A549 (cell line): ENCODE measurements around the gene SH3BGR. TPM values are rescaled to one million over a fixed set of nuclear protein-coding genes. Genes with fewer than 3 reads are reported as not detected.

Experiments
- ATAC-seq, 2 experiments: fragments of 200-7000 bp in 1 of 2; fragments of >200 bp in 1 of 2; cut with Nextera tagmentation in 1 of 2; cut with Tn5 transposase in 1 of 2; 3 replicates each; pipeline versions ENCODE4 v1.8.0 to v1.9.1; 2018 to 2020; ENCODE audit warnings: mild to moderate bottlenecking in 1 of 2, moderate library complexity in 1 of 2
- CTCF ChIA-PET: fragments of 300-600 bp; sonication (Branson Sonifier 250); formaldehyde crosslinking; extraction: SDS; loops from one replicate; lab custom pipeline; 2021; ENCODE audit warnings: antibody characterized with exemption, inconsistent platforms; lab: Yijun Ruan, JAX
- POLR2A ChIA-PET: fragments of 350-600 bp; formaldehyde crosslinking; extraction: SDS; loops from one replicate; lab custom pipeline; 2021; ENCODE audit warnings: antibody characterized with exemption, inconsistent platforms; lab: Yijun Ruan, JAX
- DNase-seq, 2 experiments: peaks; one replicate each; pipeline versions ENCODE4 v3.0.0 to v3.0.0-alpha.2; 2011 to 2016; ENCODE audit warnings: low read depth in 1 of 2, low spot score in 1 of 2
- FAIRE-seq: peaks from 2 replicates; lab custom pipeline; 2011; peaks lifted over from hg19 to GRCh38; lab: Jason Lieb, UNC
- H3K27ac ChIP-seq, 2 experiments: fragments of >200 bp; sonication (Bioruptor Twin); formaldehyde crosslinking; 3 replicates each; pipeline ENCODE4 v1.5.1; 2016 to 2017
- H3K4me1 ChIP-seq: fragments of >200 bp; sonication (Bioruptor Twin); formaldehyde crosslinking; 3 replicates; pipeline ENCODE4 v1.6.1; 2016
- H3K4me2 ChIP-seq: fragments of >200 bp; sonication (Bioruptor Twin); formaldehyde crosslinking; 3 replicates; pipeline ENCODE4 v1.6.1; 2016
- H3K4me3 ChIP-seq: fragments of >200 bp; sonication (Bioruptor Twin); formaldehyde crosslinking; 3 replicates; pipeline ENCODE4 v1.5.1; 2016
- H3K9me3 ChIP-seq: fragments of >200 bp; sonication (Bioruptor Twin); formaldehyde crosslinking; 3 replicates; pipeline ENCODE4 v1.6.1; 2016
- BCL3 ChIP-seq: fragments of >200 bp; sonication (Bioruptor Twin); formaldehyde crosslinking; IDR thresholded peaks from 3 replicates; pipeline ENCODE4 v1.6.1; 2016
- CBX2 ChIP-seq: fragments of 200-600 bp; sonication (generic); IDR thresholded peaks from 2 replicates; pipeline ENCODE4 v1.6.1; 2016; ENCODE audit warnings: low read depth, mild to moderate bottlenecking, borderline replicate concordance
- CBX8 ChIP-seq: fragments of 200-600 bp; sonication (generic); IDR thresholded peaks from 2 replicates; pipeline ENCODE4 v1.6.1; 2016
- CEBPB ChIP-seq, 2 experiments: fragments of >200 bp in 1 of 2; sonication (Bioruptor Twin) in 1 of 2; formaldehyde crosslinking in 1 of 2; IDR thresholded peaks; 2 replicates each; pipeline ENCODE4 v1.6.1; 2012 to 2016
- CHD2 ChIP-seq: fragments of 150-350 bp; IDR thresholded peaks from 2 replicates; pipeline ENCODE4 v1.6.1; 2014; ENCODE audit warnings: low read length; ENCODE audit not compliant: partially characterized antibody
- E2F6 ChIP-seq: IDR thresholded peaks from 2 replicates; pipeline ENCODE4 v1.6.1; 2012; ENCODE audit warnings: low read depth, borderline replicate concordance
- EHF ChIP-seq: fragments of 250-450 bp; sonication (Bioruptor Pico); IDR thresholded peaks from 2 replicates; pipeline ENCODE4 v1.5.0; 2020; ENCODE audit warnings: mild to moderate bottlenecking
- EP300 ChIP-seq, 2 experiments: fragments of >200 bp; sonication (Bioruptor Twin); formaldehyde crosslinking; IDR thresholded peaks; 2 replicates in 1 of 2; 3 replicates in 1 of 2; pipeline ENCODE4 v1.6.1; 2016 to 2017
- ESRRA ChIP-seq: fragments of 150-350 bp; IDR thresholded peaks from 2 replicates; pipeline ENCODE4 v1.6.1; 2014; ENCODE audit warnings: mild to moderate bottlenecking, low read length, borderline replicate concordance
- HOXA7 ChIP-seq: fragments of 250-450 bp; sonication (Bioruptor Pico); IDR thresholded peaks from 2 replicates; pipeline ENCODE4 v1.5.0; 2020; ENCODE audit warnings: mild to moderate bottlenecking, moderate library complexity
- HOXB5 ChIP-seq: fragments of 250-450 bp; sonication (Bioruptor Pico); IDR thresholded peaks from 2 replicates; pipeline ENCODE4 v1.5.0; 2020; ENCODE audit warnings: mild to moderate bottlenecking, moderate library complexity
- JUN ChIP-seq, 2 experiments: fragments of >200 bp; sonication (Bioruptor Twin); formaldehyde crosslinking; IDR thresholded peaks; 2 replicates in 1 of 2; 3 replicates in 1 of 2; pipeline ENCODE4 v1.6.1; 2016 to 2017
- PBX3 ChIP-seq: IDR thresholded peaks from 2 replicates; pipeline ENCODE4 v1.6.1; 2012
- POLR2AphosphoS2 ChIP-seq: conservative IDR thresholded peaks from 2 replicates; pipeline ENCODE4 v1.6.1; 2012; ENCODE audit warnings: low read length, improper control_type of control experiment, inconsistent platforms
- RARB ChIP-seq: fragments of 250-450 bp; sonication (Bioruptor Pico); IDR thresholded peaks from 2 replicates; pipeline ENCODE4 v1.8.0; 2021; ENCODE audit warnings: mild to moderate bottlenecking, moderate library complexity
- RFX5 ChIP-seq: fragments of 450-650 bp; IDR thresholded peaks from 2 replicates; pipeline ENCODE4 v1.7.1; 2014; ENCODE audit warnings: antibody characterized with exemption, mild to moderate bottlenecking, moderate library complexity
- SMC3 ChIP-seq: fragments of >200 bp; sonication (Bioruptor Twin); formaldehyde crosslinking; IDR thresholded peaks from 3 replicates; pipeline ENCODE4 v1.6.1; 2018; ENCODE audit warnings: inconsistent platforms
- SREBF2 ChIP-seq: fragments of 450-650 bp; IDR thresholded peaks from 2 replicates; pipeline ENCODE4 v1.6.1; 2014; ENCODE audit warnings: mild to moderate bottlenecking, moderate library complexity
- TP53 ChIP-seq: fragments of 250-450 bp; sonication (Bioruptor Pico); IDR thresholded peaks from 2 replicates; pipeline ENCODE4 v1.5.0; 2021; ENCODE audit warnings: mild to moderate bottlenecking, moderate library complexity
- ZC3H11A ChIP-seq: fragments of 450-650 bp; IDR thresholded peaks from 2 replicates; pipeline ENCODE4 v1.6.1; 2014; ENCODE audit warnings: antibody characterized with exemption, mild to moderate bottlenecking
- WGBS: methylation state at CpG from one replicate; pipeline ENCODE4 v1.1.6; 2017; ENCODE audit errors: missing lambda C conversion rate; 5-methylcytosine and 5-hydroxymethylcytosine counted together
- polyA plus RNA-seq, 4 experiments: library from polyadenylated mRNA; depleted of rRNA in 3 of 4; stranded (reverse); fragments of >200 nt; fragmentation: RNase III in 1 of 4; extraction: RNeasy Plus Mini Kit Qiagen cat#74134 plus additional on column Dnase treatment in 1 of 4; gene quantifications; 2 replicates in 3 of 4; 3 replicates in 1 of 4; pipeline ENCODE4 v1.2.3, GENCODE V29; 2011 to 2017
- TF ChIP-seq, protein P1 (sequence below): fragments of 450-650 bp; IDR thresholded peaks from 2 replicates; pipeline ENCODE4 v1.6.1; 2014; ENCODE audit warnings: antibody characterized with exemption
- TF ChIP-seq, protein P2 (sequence below): fragments of 150-350 bp; IDR thresholded peaks from 2 replicates; pipeline ENCODE4 v1.6.1; 2014; ENCODE audit warnings: low read depth, mild to moderate bottlenecking, low read length

SH3BGR gene
- polyA plus RNA-seq, 2 of the 4 experiments (the other 2 are of a cell fraction), result 1.0 to 3.0 TPM

DNA sequence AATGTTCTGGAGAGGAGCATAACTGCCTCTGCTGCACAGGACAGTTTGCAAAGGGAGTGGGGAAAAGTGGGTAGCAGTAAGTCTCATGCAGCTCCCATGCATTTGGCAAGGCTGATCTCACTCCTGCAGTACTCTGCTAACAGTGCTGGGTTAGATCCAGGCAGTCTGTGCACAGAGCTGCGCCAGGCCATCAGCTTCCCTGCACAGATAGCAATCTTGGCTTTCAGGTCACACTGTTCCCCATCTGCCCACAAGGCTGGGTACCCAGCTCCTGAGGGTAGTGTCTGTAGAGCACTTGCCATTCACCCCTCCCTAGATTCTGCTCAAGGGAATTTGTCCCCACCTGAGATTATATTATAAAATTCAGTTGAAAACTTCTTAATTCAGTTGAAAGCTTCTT is 72.1 kb downstream of the SH3BGR start:
- ChIA-PET CTCF (interaction anchor here (0.6 to 2.4 kb wide), 7 partner anchors 9 to 343 kb away, joined by 3 to 7 read pairs (median 3); no protein-coding TSS in a partner anchor), POLR2A (no interaction called here)
- TF ChIP-seq EP300 (IDR thresholded peaks at IDR 0.05) (no peak), CHD2 (no peak), CBX8 (no peak), HOXA7 (no peak), EHF (CRISPR knock-in tag) (no peak), ZC3H11A (no peak), POLR2AphosphoS2 (no peak), ESRRA (no peak), E2F6 (no peak), HOXB5 (CRISPR knock-in tag) (no peak), BCL3 (no peak), RARB (no peak), SREBF2 (no peak), PBX3 (no peak), CEBPB (IDR thresholded peaks at IDR 0.05) (no peak)
- TF ChIP-seq, protein P1, sequence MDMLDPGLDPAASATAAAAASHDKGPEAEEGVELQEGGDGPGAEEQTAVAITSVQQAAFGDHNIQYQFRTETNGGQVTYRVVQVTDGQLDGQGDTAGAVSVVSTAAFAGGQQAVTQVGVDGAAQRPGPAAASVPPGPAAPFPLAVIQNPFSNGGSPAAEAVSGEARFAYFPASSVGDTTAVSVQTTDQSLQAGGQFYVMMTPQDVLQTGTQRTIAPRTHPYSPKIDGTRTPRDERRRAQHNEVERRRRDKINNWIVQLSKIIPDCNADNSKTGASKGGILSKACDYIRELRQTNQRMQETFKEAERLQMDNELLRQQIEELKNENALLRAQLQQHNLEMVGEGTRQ, result no peak
- TF ChIP-seq, protein P2, sequence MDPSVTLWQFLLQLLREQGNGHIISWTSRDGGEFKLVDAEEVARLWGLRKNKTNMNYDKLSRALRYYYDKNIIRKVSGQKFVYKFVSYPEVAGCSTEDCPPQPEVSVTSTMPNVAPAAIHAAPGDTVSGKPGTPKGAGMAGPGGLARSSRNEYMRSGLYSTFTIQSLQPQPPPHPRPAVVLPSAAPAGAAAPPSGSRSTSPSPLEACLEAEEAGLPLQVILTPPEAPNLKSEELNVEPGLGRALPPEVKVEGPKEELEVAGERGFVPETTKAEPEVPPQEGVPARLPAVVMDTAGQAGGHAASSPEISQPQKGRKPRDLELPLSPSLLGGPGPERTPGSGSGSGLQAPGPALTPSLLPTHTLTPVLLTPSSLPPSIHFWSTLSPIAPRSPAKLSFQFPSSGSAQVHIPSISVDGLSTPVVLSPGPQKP, result no peak
- no peak overlapping the region for H3K4me3 ChIP-seq
- ATAC-seq (no peak), DNase-seq (no peak), FAIRE-seq (no peak)
- 64% methylated on average over 1 of the region's 1 CpG for WGBS
- H3K4me2 ChIP-seq, result no peak overlapping the region
- no peaks in the 10 kb centered on the region for H3K9me3 ChIP-seq
- no peak overlapping the region; a peak in 1 of 6 replicates for H3K27ac ChIP-seq
- H3K4me1 ChIP-seq, result peaks cover 9% of the 10 kb centered on the region; the same call in 1 of the 3 replicates

DNA sequence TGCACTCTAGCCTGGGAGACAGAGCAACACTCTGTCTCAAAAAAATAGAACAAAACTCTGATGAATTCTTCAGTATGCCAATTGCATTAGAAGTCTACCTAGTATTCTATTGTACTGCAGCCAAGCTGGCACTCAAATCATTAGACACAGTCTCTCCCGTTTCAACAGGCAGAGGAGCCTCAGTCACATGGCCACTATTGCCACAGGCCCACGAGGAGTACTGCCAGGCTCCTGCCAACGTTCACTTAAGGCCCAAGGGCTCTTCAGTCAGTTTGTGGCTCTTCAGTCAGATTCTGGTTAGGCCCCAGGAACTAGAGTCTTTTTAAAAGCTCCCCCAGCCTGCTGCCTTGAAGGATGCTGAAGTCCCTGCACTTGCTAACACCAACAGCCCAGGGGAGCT is 73.4 kb downstream of the SH3BGR start:
- WGBS, result 20% methylated on average over 3 of the region's 3 CpGs
- no peaks in the 10 kb centered on the region for H3K9me3 ChIP-seq
- POLR2A ChIA-PET, result no interaction called here
- TF ChIP-seq CBX2 (no peak), TP53 (CRISPR knock-in tag) (no peak), JUN (IDR thresholded peaks at IDR 0.05) (no peak), SMC3 (no peak), RFX5 (no peak)
- TF ChIP-seq, all 56 proteins: peak for 0
- H3K4me3 ChIP-seq, result no peak overlapping the region
- H3K4me1 ChIP-seq, result 0 out of 3 replicates have a peak, but pooled peaks cover 9% of the 10 kb centered on the region
- CTCF ChIA-PET, result interaction anchor here (0.6 to 1.5 kb wide), 3 partner anchors 9 to 191 kb away, joined by 3 to 4 read pairs (median 4); no protein-coding TSS in a partner anchor
- DNase-seq (no peak), ATAC-seq (no peak), FAIRE-seq (no peak)
- no peak overlapping the region for H3K27ac ChIP-seq
- no peak overlapping the region for H3K4me2 ChIP-seq
